Keratinocyte (primary cell): ENCODE measurements around the gene ITSN1. TPM values are rescaled to one million over a fixed set of nuclear protein-coding genes. Genes with fewer than 3 reads are reported as not detected.

Experiments used
- DNase-seq: peaks from one replicate; pipeline ENCODE4 v3.0.0-alpha.2; 2011; ENCODE audit warnings: low read depth, missing footprints, low spot score
- FAIRE-seq: peaks from 2 replicates; lab custom pipeline; 2011; peaks lifted over from hg19 to GRCh38; lab: Jason Lieb, UNC
- H2AFZ ChIP-seq: 2 replicates; pipeline ENCODE4 v1.6.0; 2012; ENCODE audit warnings: low read length, control low read depth, inconsistent platforms; ENCODE audit not compliant: control insufficient read depth
- H3K27ac ChIP-seq: 2 replicates; pipeline ENCODE4 v1.5.1; 2011; ENCODE audit warnings: low read length; ENCODE audit not compliant: control insufficient read depth, insufficient read depth
- H3K27me3 ChIP-seq: 3 replicates; pipeline ENCODE4 v1.6.0; 2011; ENCODE audit warnings: low read length; ENCODE audit not compliant: control insufficient read depth, insufficient read depth; ENCODE audit errors: extremely low read depth
- H3K36me3 ChIP-seq, 2 experiments: 2 replicates in 1 of 2; 3 replicates in 1 of 2; pipeline ENCODE4 v1.5.1; 2011; ENCODE audit warnings: low read length in 2 of 2, mild to moderate bottlenecking in 1 of 2; ENCODE audit not compliant: control insufficient read depth in 2 of 2, insufficient read depth in 2 of 2; ENCODE audit errors: extremely low read depth in 1 of 2
- H3K4me1 ChIP-seq: 3 replicates; pipeline ENCODE4 v1.5.1; 2011; ENCODE audit warnings: low read length; ENCODE audit not compliant: control insufficient read depth, insufficient read depth; ENCODE audit errors: extremely low read depth
- H3K4me2 ChIP-seq: 3 replicates; pipeline ENCODE4 v1.6.0; 2011; ENCODE audit warnings: low read depth, low read length; ENCODE audit not compliant: control insufficient read depth, insufficient read depth; ENCODE audit errors: extremely low read depth
- H3K4me3 ChIP-seq, 3 experiments: fragments of 200-600 bp in 1 of 3; sonication (generic) in 1 of 3; 2 replicates in 2 of 3; 3 replicates in 1 of 3; pipeline ENCODE4 v1.5.1; 2011 to 2016; ENCODE audit warnings: low read length in 3 of 3, mild to moderate bottlenecking in 3 of 3, control low read depth in 2 of 3, inconsistent platforms in 1 of 3, low read depth in 1 of 3, mixed read lengths in 1 of 3, mixed run types in 1 of 3, moderate library complexity in 1 of 3; ENCODE audit not compliant: control insufficient read depth in 2 of 3, insufficient read depth in 2 of 3; ENCODE audit errors: extremely low read depth in 1 of 3
- H3K79me2 ChIP-seq: 2 replicates; pipeline ENCODE4 v1.6.0; 2012; ENCODE audit warnings: low read length; ENCODE audit not compliant: control insufficient read depth, insufficient read depth
- H3K9ac ChIP-seq: 3 replicates; pipeline ENCODE4 v1.6.0; 2011; ENCODE audit warnings: low read length; ENCODE audit not compliant: control insufficient read depth, insufficient read depth; ENCODE audit errors: extremely low read depth
- H3K9me1 ChIP-seq: 3 replicates; pipeline ENCODE4 v1.6.0; 2011; ENCODE audit warnings: low read length; ENCODE audit not compliant: control insufficient read depth, insufficient read depth; ENCODE audit errors: extremely low read depth
- H3K9me3 ChIP-seq: 2 replicates; pipeline ENCODE4 v1.5.1; 2012; ENCODE audit warnings: low read depth, low read length; ENCODE audit not compliant: control insufficient read depth
- H4K20me1 ChIP-seq: 3 replicates; pipeline ENCODE4 v1.6.0; 2011; ENCODE audit warnings: low read length; ENCODE audit not compliant: control insufficient read depth, insufficient read depth; ENCODE audit errors: extremely low read depth
- EZH2 ChIP-seq: IDR thresholded peaks from one replicate; pipeline ENCODE4 v1.6.1; 2012; ENCODE audit warnings: inconsistent platforms, mild to moderate bottlenecking, low read length, moderate library complexity
- dilution Hi-C: fragments of 300-500 bp; cut with MboI; formaldehyde crosslinking; loops from one replicate; pipeline ENCODE4 v1.7.0; 2020; ENCODE audit warnings: low sequenced_read_pairs; ENCODE audit not compliant: extremely low pct_ligation_motif_present
- polyA plus RNA-seq, 5 experiments: library from polyadenylated mRNA; depleted of rRNA in 3 of 5; stranded (reverse) in 3 of 5; stranded (forward) in 1 of 5; unstranded in 1 of 5; fragments of >200 nt; gene quantifications; 1 replicate in 1 of 5; 2 replicates in 3 of 5; 3 replicates in 1 of 5; pipeline versions ENCODE4 v1.2.1 to v1.2.3, GENCODE V29; 2011 to 2012; ENCODE audit warnings: missing spikeins in 2 of 5, low read depth in 1 of 5, low replicate concordance in 1 of 5
- TF ChIP-seq, protein P1 (sequence below), 3 experiments: IDR thresholded peaks in 1 of 3; conservative IDR thresholded peaks in 1 of 3; optimal IDR thresholded peaks in 1 of 3; 2 replicates in 2 of 3; 3 replicates in 1 of 3; pipeline versions ENCODE3 to v1.5.1; 2011; ENCODE audit warnings: low read length in 3 of 3, mild to moderate bottlenecking in 3 of 3, moderate library complexity in 2 of 3, control low read depth in 1 of 3, inconsistent platforms in 1 of 3; ENCODE audit not compliant: insufficient read depth in 2 of 3; ENCODE audit errors: extremely low read depth in 1 of 3

ITSN1 gene
- polyA plus RNA-seq, 1 donor (not counting 4 experiments of a cell fraction or from before 2014, with no cell fraction given), result 34.3 TPM

- H3K79me2 ChIP-seq, result no peaks in the 10 kb centered on the region
- H4K20me1 ChIP-seq, result no peaks in the 10 kb centered on the region
- FAIRE-seq (peak; percentile 9), DNase-seq (no peak)
- H3K4me3 ChIP-seq, result no peak overlapping the region
- peak overlapping the region; percentile 49 for H3K9ac ChIP-seq
- dilution Hi-C loops, result no loop called here
- peaks cover 12 to 17% of the 10 kb centered on the region in 2 experiments for H3K36me3 ChIP-seq
- no peaks in the 10 kb centered on the region for H3K9me3 ChIP-seq
- H3K4me2 ChIP-seq, result peak overlapping the region; percentile 48
- peaks cover 21% of the 10 kb centered on the region for H3K4me1 ChIP-seq
- peak overlapping the region; percentile 81 for H3K27ac ChIP-seq
- no peak overlapping the region for H2AFZ ChIP-seq
- no peak for TF ChIP-seq EZH2
- TF ChIP-seq, protein P1, sequence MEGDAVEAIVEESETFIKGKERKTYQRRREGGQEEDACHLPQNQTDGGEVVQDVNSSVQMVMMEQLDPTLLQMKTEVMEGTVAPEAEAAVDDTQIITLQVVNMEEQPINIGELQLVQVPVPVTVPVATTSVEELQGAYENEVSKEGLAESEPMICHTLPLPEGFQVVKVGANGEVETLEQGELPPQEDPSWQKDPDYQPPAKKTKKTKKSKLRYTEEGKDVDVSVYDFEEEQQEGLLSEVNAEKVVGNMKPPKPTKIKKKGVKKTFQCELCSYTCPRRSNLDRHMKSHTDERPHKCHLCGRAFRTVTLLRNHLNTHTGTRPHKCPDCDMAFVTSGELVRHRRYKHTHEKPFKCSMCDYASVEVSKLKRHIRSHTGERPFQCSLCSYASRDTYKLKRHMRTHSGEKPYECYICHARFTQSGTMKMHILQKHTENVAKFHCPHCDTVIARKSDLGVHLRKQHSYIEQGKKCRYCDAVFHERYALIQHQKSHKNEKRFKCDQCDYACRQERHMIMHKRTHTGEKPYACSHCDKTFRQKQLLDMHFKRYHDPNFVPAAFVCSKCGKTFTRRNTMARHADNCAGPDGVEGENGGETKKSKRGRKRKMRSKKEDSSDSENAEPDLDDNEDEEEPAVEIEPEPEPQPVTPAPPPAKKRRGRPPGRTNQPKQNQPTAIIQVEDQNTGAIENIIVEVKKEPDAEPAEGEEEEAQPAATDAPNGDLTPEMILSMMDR (optimal IDR thresholded peaks at IDR 0.05 in 1 of 3, IDR thresholded peaks at IDR 0.05 in 1 of 3, conservative IDR thresholded peaks at IDR 0.05 in 1 of 3; ENCODE audit: extremely low read depth in 1 of 3, insufficient read depth in 2 of 3, low read length in 3 of 3), result no peak
- H3K9me1 ChIP-seq, result peaks cover 4% of the 10 kb centered on the region
- no peaks in the 10 kb centered on the region for H3K27me3 ChIP-seq
These were observed 158.6 kb downstream of the ITSN1 start for GRCh38 chr21:33800753-33801423.

- Histone ChIP-seq H3K27me3 (no peaks in the 10 kb centered on the region), H3K9me1 (peaks cover 4% of the 10 kb centered on the region), H3K36me3 (peaks cover 12 to 17% of the 10 kb centered on the region in 2 experiments), H3K27ac (peak overlapping the region; percentile 83), H3K9ac (peak overlapping the region; percentile 57), H3K4me2 (peak overlapping the region; percentile 71), H4K20me1 (no peaks in the 10 kb centered on the region), H2AFZ (no peak overlapping the region), H3K9me3 (no peaks in the 10 kb centered on the region), H3K79me2 (no peaks in the 10 kb centered on the region), H3K4me1 (peaks cover 21% of the 10 kb centered on the region), H3K4me3 (peak overlapping the region in 1 of 3 experiments; percentile 29)
- dilution Hi-C loops, result no loop called here
- peak; percentile 66 for DNase-seq
- TF ChIP-seq EZH2, result no peak
- TF ChIP-seq, protein P1 (optimal IDR thresholded peaks at IDR 0.05 in 1 of 3, IDR thresholded peaks at IDR 0.05 in 1 of 3, conservative IDR thresholded peaks at IDR 0.05 in 1 of 3; ENCODE audit: extremely low read depth in 1 of 3, insufficient read depth in 2 of 3, low read length in 3 of 3), result no peak
- peak; percentile 99 for FAIRE-seq
These were observed 159.4 kb downstream of the ITSN1 start for GRCh38 chr21:33801424-33802405.
